ENCODE measurements around the gene TMEM116. TPM values are rescaled to one million over a fixed set of nuclear protein-coding genes. Genes with fewer than 3 reads are reported as not detected.

The TMEM116 gene
- total RNA-seq, 1 experiment from 2014 or later = 10.2 TPM

DNA sequence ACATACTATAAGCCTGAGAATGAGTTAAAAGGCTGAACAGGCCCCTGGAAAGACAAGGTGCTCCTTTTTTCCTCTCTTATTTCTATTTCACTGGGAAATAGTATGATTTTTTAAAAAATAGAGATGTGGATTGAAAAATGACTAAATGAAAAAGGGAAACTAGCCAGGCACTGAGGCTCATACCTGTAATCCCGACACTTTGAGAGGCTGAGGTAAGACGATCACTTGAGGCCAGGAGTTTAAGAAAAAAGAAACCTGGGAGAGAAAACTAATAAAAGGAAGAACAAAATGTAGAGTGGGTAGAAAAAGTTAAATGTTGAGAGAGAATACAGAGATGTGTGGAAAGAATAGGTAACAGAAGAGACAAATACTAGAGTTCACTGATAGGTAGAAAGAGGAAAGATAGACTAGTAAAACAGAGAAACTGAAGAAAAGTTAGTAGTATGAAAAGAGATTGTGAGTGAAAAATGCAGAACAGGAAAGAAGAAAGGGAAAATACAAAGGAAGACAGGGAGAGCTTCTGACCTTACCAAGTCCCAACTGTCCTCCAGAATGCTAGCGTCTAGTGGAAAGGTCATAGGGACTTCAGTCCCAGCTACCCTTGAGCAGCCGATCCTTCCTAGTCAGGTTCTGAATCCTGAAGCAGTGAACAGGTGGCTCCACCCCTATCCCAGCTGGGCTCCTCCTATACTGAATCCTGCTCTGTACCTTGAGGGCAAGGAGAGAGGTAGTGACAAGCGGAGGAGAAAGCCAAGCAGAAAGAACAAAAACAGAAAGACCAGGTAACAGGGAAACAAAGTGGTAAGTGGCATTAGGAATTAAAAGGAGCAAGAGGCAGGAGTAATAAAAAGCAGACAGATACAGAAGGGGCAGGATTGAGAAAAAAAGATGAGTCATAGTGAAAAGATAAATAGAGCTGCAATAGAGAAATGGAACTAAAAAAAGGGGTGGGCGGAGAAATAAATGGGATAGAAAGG is 7.3 kb downstream of the TMEM116 start:
- no TSS peak for BruUV-seq (replicated peaks)
- no peaks in the 10 kb centered on the region for H3K36me3 ChIP-seq (ENCODE audit: control insufficient read depth, insufficient read depth, low read length)
- H3K4me1 ChIP-seq (ENCODE audit: control insufficient read depth, insufficient read depth, low read length) = no peaks in the 10 kb centered on the region
- H3K27me3 ChIP-seq (ENCODE audit: control insufficient read depth, insufficient read depth, low read length) = no peaks in the 10 kb centered on the region
- in situ Hi-C loops (cut with HindIII; ENCODE audit: low pct_unique_long_range_greater_than_20kb, low sequenced_read_pairs) = no loop called here
- ChIA-PET POLR2A (interaction anchor here (0.6 kb wide), 1 partner anchor 15 kb away, joined by 8 read pairs; no protein-coding TSS in a partner anchor), CTCF (no interaction called here)
- H3K4me3 ChIP-seq (ENCODE audit: low read depth in 2 of 2, low read length in 2 of 2) = no peak overlapping the region
- no peaks in the 10 kb centered on the region for H3K9me3 ChIP-seq (ENCODE audit: control insufficient read depth, insufficient read depth, low read depth, low read length)
- no peak for TF ChIP-seq POLR2AphosphoS5 (IDR thresholded peaks at IDR 0.05; ENCODE audit: low read depth, low read length)
- intact Hi-C loops (cut with micrococcal nuclease; ENCODE audit: unreplicated experiment) = no loop called here
- 0 out of 2 replicates have a peak overlapping the region, but pooled peaks have one; percentile 27 for H3K27ac ChIP-seq (ENCODE audit: low read length)
- DNase-seq (ENCODE audit: low read depth, low spot score) (no peak), ATAC-seq (peak; percentile 71; the same call in 1 of the 2 replicates)

- no peaks in the 10 kb centered on the region for H3K9me3 ChIP-seq (ENCODE audit: control insufficient read depth, insufficient read depth, low read depth, low read length)
- H3K36me3 ChIP-seq (ENCODE audit: control insufficient read depth, insufficient read depth, low read length) = no peaks in the 10 kb centered on the region
- CTCF ChIA-PET = no interaction called here
- no peak for DNase-seq (ENCODE audit: low read depth, low spot score)
- intact Hi-C loops (cut with micrococcal nuclease; ENCODE audit: unreplicated experiment) (no loop called here), in situ Hi-C loops (cut with HindIII; ENCODE audit: low pct_unique_long_range_greater_than_20kb, low sequenced_read_pairs) (no loop called here)
- no peaks in the 10 kb centered on the region for H3K27me3 ChIP-seq (ENCODE audit: control insufficient read depth, insufficient read depth, low read length)
- TF ChIP-seq, protein P1, sequence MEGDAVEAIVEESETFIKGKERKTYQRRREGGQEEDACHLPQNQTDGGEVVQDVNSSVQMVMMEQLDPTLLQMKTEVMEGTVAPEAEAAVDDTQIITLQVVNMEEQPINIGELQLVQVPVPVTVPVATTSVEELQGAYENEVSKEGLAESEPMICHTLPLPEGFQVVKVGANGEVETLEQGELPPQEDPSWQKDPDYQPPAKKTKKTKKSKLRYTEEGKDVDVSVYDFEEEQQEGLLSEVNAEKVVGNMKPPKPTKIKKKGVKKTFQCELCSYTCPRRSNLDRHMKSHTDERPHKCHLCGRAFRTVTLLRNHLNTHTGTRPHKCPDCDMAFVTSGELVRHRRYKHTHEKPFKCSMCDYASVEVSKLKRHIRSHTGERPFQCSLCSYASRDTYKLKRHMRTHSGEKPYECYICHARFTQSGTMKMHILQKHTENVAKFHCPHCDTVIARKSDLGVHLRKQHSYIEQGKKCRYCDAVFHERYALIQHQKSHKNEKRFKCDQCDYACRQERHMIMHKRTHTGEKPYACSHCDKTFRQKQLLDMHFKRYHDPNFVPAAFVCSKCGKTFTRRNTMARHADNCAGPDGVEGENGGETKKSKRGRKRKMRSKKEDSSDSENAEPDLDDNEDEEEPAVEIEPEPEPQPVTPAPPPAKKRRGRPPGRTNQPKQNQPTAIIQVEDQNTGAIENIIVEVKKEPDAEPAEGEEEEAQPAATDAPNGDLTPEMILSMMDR (IDR thresholded peaks at IDR 0.05) = no peak
- TF ChIP-seq TCF7L2 (IDR thresholded peaks at IDR 0.05; ENCODE audit: low read depth, low read length) = no peak
- no peak for TF ChIP-seq SIN3A (IDR thresholded peaks at IDR 0.05; ENCODE audit: borderline replicate concordance, insufficient read depth, low read depth, low read length)
- no peak for TF ChIP-seq POLR2AphosphoS5 (IDR thresholded peaks at IDR 0.05; ENCODE audit: low read depth, low read length)
- TF ChIP-seq, protein P2, sequence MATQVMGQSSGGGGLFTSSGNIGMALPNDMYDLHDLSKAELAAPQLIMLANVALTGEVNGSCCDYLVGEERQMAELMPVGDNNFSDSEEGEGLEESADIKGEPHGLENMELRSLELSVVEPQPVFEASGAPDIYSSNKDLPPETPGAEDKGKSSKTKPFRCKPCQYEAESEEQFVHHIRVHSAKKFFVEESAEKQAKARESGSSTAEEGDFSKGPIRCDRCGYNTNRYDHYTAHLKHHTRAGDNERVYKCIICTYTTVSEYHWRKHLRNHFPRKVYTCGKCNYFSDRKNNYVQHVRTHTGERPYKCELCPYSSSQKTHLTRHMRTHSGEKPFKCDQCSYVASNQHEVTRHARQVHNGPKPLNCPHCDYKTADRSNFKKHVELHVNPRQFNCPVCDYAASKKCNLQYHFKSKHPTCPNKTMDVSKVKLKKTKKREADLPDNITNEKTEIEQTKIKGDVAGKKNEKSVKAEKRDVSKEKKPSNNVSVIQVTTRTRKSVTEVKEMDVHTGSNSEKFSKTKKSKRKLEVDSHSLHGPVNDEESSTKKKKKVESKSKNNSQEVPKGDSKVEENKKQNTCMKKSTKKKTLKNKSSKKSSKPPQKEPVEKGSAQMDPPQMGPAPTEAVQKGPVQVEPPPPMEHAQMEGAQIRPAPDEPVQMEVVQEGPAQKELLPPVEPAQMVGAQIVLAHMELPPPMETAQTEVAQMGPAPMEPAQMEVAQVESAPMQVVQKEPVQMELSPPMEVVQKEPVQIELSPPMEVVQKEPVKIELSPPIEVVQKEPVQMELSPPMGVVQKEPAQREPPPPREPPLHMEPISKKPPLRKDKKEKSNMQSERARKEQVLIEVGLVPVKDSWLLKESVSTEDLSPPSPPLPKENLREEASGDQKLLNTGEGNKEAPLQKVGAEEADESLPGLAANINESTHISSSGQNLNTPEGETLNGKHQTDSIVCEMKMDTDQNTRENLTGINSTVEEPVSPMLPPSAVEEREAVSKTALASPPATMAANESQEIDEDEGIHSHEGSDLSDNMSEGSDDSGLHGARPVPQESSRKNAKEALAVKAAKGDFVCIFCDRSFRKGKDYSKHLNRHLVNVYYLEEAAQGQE (IDR thresholded peaks at IDR 0.05; ENCODE audit: insufficient read depth in 1 of 2, low read depth in 2 of 2, low read length in 1 of 2) = no peak
- no TSS peak for BruUV-seq (replicated peaks)
- POLR2A ChIA-PET = no interaction called here
- no peak overlapping the region for H3K4me3 ChIP-seq (ENCODE audit: low read depth in 2 of 2, low read length in 2 of 2)
- H3K27ac ChIP-seq (ENCODE audit: low read length) = no peak overlapping the region
- H3K4me1 ChIP-seq (ENCODE audit: control insufficient read depth, insufficient read depth, low read length) = no peaks in the 10 kb centered on the region
- no peak for ATAC-seq
Measured at GRCh38 chr12:112004041-112004440, 8.9 kb downstream of the TMEM116 start.

GRCh38 chr12:112001576-112001975 is 11.4 kb downstream of the TMEM116 start:
- Histone ChIP-seq H3K9me3 (ENCODE audit: control insufficient read depth, insufficient read depth, low read depth, low read length) (no peaks in the 10 kb centered on the region), H3K27me3 (ENCODE audit: control insufficient read depth, insufficient read depth, low read length) (no peaks in the 10 kb centered on the region), H3K36me3 (ENCODE audit: control insufficient read depth, insufficient read depth, low read length) (no peaks in the 10 kb centered on the region), H3K4me1 (ENCODE audit: control insufficient read depth, insufficient read depth, low read length) (no peaks in the 10 kb centered on the region), H3K4me3 (ENCODE audit: low read depth in 2 of 2, low read length in 2 of 2) (no peak overlapping the region), H3K27ac (ENCODE audit: low read length) (no peak overlapping the region)
- TF ChIP-seq SIN3A (IDR thresholded peaks at IDR 0.05; ENCODE audit: borderline replicate concordance, insufficient read depth, low read depth, low read length) (no peak), POLR2AphosphoS5 (IDR thresholded peaks at IDR 0.05; ENCODE audit: low read depth, low read length) (no peak), TCF7L2 (IDR thresholded peaks at IDR 0.05; ENCODE audit: low read depth, low read length) (no peak)
- TF ChIP-seq, protein P1 (IDR thresholded peaks at IDR 0.05) = no peak
- TF ChIP-seq, protein P2 (IDR thresholded peaks at IDR 0.05; ENCODE audit: insufficient read depth in 1 of 2, low read depth in 2 of 2, low read length in 1 of 2) = no peak
- ChIA-PET CTCF (no interaction called here), POLR2A (no interaction called here)
- DNase-seq (ENCODE audit: low read depth, low spot score) (no peak), ATAC-seq (no peak)
- BruUV-seq (replicated peaks) = no TSS peak
- intact Hi-C loops (cut with micrococcal nuclease; ENCODE audit: unreplicated experiment) (no loop called here), in situ Hi-C loops (cut with HindIII; ENCODE audit: low pct_unique_long_range_greater_than_20kb, low sequenced_read_pairs) (no loop called here)
